22Rv1 (cell line): ENCODE data around the gene ZNRF1.

ENCODE experiments used
- CTCF ChIP-seq: fragments of 450-650 bp; IDR thresholded peaks from 2 replicates; pipeline ENCODE4 v1.5.1; 2017; ENCODE audit warnings: mild to moderate bottlenecking
- ZFX ChIP-seq: fragments of 450-650 bp; IDR thresholded peaks from 2 replicates; pipeline ENCODE4 v1.6.1; 2017; ENCODE audit warnings: antibody characterized with exemption, borderline replicate concordance

- TF ChIP-seq CTCF (no peak), ZFX (no peak)
Measured at GRCh38 chr16:75066861-75067447, 68.1 kb downstream of the ZNRF1 start.
